Astrocyte (in vitro differentiated cells and primary cell): ENCODE data around the gene DDX31. TPM values are rescaled to one million over a fixed set of nuclear protein-coding genes. Genes with fewer than 3 reads are reported as not detected.

Source experiments
- DNase-seq: peaks from one replicate; pipeline ENCODE4 v3.0.0-alpha.2; 2010; ENCODE audit warnings: low read depth
- FAIRE-seq: peaks from 2 replicates; lab custom pipeline; 2011; peaks lifted over from hg19 to GRCh38; lab: Jason Lieb, UNC
- H2AFZ ChIP-seq: 2 replicates; pipeline ENCODE4 v1.6.0; 2012; ENCODE audit warnings: low read depth, low read length, inconsistent platforms
- H3K27ac ChIP-seq: 2 replicates; pipeline ENCODE4 v1.5.1; 2011; ENCODE audit warnings: low read depth, low read length, inconsistent platforms
- H3K27me3 ChIP-seq: 2 replicates; pipeline ENCODE4 v1.6.0; 2011; ENCODE audit warnings: low read length, inconsistent platforms; ENCODE audit not compliant: insufficient read depth
- H3K36me3 ChIP-seq: 2 replicates; pipeline ENCODE4 v1.5.1; 2011; ENCODE audit warnings: low read length, inconsistent platforms; ENCODE audit not compliant: insufficient read depth
- H3K4me1 ChIP-seq: 2 replicates; pipeline ENCODE4 v1.5.1; 2011; ENCODE audit warnings: low read length, inconsistent platforms; ENCODE audit not compliant: insufficient read depth
- H3K4me2 ChIP-seq: 2 replicates; pipeline ENCODE4 v1.6.0; 2012; ENCODE audit warnings: low read length, inconsistent platforms
- H3K4me3 ChIP-seq: 2 replicates; pipeline ENCODE4 v1.5.1; 2011; ENCODE audit warnings: low read depth, mild to moderate bottlenecking, low read length, inconsistent platforms; ENCODE audit not compliant: insufficient read depth
- H3K79me2 ChIP-seq: 2 replicates; pipeline ENCODE4 v1.6.0; 2012; ENCODE audit warnings: mild to moderate bottlenecking, low read length, inconsistent platforms; ENCODE audit not compliant: insufficient read depth
- H3K9ac ChIP-seq: 2 replicates; pipeline ENCODE4 v1.6.0; 2012; ENCODE audit warnings: mild to moderate bottlenecking, low read length, inconsistent platforms
- H3K9me3 ChIP-seq: 2 replicates; pipeline ENCODE4 v1.5.1; 2012; ENCODE audit warnings: low read depth, mild to moderate bottlenecking, low read length, inconsistent platforms; ENCODE audit not compliant: insufficient read depth
- H4K20me1 ChIP-seq: 2 replicates; pipeline ENCODE4 v1.6.0; 2012; ENCODE audit warnings: low read length, inconsistent platforms; ENCODE audit not compliant: insufficient read depth
- H3K27ac Mint-ChIP-seq: one replicate; pipeline ENCODE4 v1.8.0; 2021; ENCODE audit warnings: mild to moderate bottlenecking, mixed read lengths; ENCODE audit not compliant: unreplicated experiment
- H3K27me3 Mint-ChIP-seq: one replicate; pipeline ENCODE4 v1.8.0; 2021; ENCODE audit warnings: low read depth, mixed read lengths; ENCODE audit not compliant: unreplicated experiment
- H3K36me3 Mint-ChIP-seq: one replicate; pipeline ENCODE4 v1.8.0; 2021; ENCODE audit warnings: low read depth, mixed read lengths; ENCODE audit not compliant: unreplicated experiment
- H3K4me1 Mint-ChIP-seq: one replicate; pipeline ENCODE4 v1.8.0; 2021; ENCODE audit warnings: low read depth, mixed read lengths; ENCODE audit not compliant: unreplicated experiment
- H3K4me3 Mint-ChIP-seq: one replicate; pipeline ENCODE4 v1.8.0; 2021; ENCODE audit warnings: mild to moderate bottlenecking, moderate library complexity, mixed read lengths; ENCODE audit not compliant: unreplicated experiment
- H3K9me3 Mint-ChIP-seq: one replicate; pipeline ENCODE4 v1.8.0; 2021; ENCODE audit warnings: mild to moderate bottlenecking, mixed read lengths; ENCODE audit not compliant: unreplicated experiment
- EZH2 ChIP-seq: IDR thresholded peaks from 2 replicates; pipeline ENCODE4 v1.6.1; 2012; ENCODE audit warnings: mild to moderate bottlenecking, low read length, inconsistent platforms; ENCODE audit not compliant: insufficient read depth
- total RNA-seq: library from RNA; stranded (reverse); gene quantifications from 2 replicates; pipeline ENCODE4 v1.2.1, GENCODE V29; 2021
- TF ChIP-seq, protein P1 (sequence below): IDR thresholded peaks from 2 replicates; pipeline ENCODE4 v1.5.1; 2011; ENCODE audit warnings: low read depth, mild to moderate bottlenecking, inconsistent platforms, low read length, moderate library complexity; ENCODE audit not compliant: insufficient read depth

DDX31 gene
- total RNA-seq, 1 donor from 2014 or later = 20.5 TPM

DNA sequence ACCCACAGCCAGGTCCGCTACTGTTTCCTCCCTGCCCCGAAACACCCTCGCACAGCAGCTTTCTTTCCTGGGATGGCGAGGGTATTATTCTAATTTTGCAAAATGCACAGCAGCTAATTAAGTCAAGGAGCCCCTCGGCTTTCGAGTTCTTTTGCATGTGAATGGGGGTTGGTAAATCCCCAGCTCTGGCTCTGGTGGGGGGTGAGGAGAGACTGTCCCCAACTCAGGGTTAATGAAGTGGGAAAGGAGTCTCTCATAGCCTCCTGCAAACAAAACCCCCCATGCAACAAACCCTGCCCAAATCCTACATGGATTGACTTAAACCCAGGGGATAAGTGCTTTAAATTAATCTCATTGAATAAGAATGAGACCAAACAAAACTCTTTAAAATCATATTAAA lies 78.5 kb downstream of the DDX31 start:
- H3K36me3 ChIP-seq = peaks cover 3% of the 10 kb centered on the region
- H3K79me2 ChIP-seq = no peaks in the 10 kb centered on the region
- peaks cover 72% of the 10 kb centered on the region for H4K20me1 ChIP-seq
- H3K4me1 Mint-ChIP-seq = peaks cover 5% of the 10 kb centered on the region
- H3K9me3 Mint-ChIP-seq = peaks cover 2% of the 10 kb centered on the region
- no peak overlapping the region for H3K4me2 ChIP-seq
- H3K4me3 Mint-ChIP-seq = no peak overlapping the region
- no peak overlapping the region for H3K4me3 ChIP-seq
- peaks cover 60% of the 10 kb centered on the region for H3K27me3 ChIP-seq
- DNase-seq = no peak
- no peak overlapping the region for H3K27ac ChIP-seq
- no peak overlapping the region for H3K27ac Mint-ChIP-seq
- H3K9me3 ChIP-seq = peaks cover under 1% of the 10 kb centered on the region
- no peak overlapping the region for H2AFZ ChIP-seq
- H3K36me3 Mint-ChIP-seq = peaks cover 16% of the 10 kb centered on the region
- H3K4me1 ChIP-seq = no peaks in the 10 kb centered on the region
- peaks cover 48% of the 10 kb centered on the region for H3K27me3 Mint-ChIP-seq
- TF ChIP-seq, protein P1, sequence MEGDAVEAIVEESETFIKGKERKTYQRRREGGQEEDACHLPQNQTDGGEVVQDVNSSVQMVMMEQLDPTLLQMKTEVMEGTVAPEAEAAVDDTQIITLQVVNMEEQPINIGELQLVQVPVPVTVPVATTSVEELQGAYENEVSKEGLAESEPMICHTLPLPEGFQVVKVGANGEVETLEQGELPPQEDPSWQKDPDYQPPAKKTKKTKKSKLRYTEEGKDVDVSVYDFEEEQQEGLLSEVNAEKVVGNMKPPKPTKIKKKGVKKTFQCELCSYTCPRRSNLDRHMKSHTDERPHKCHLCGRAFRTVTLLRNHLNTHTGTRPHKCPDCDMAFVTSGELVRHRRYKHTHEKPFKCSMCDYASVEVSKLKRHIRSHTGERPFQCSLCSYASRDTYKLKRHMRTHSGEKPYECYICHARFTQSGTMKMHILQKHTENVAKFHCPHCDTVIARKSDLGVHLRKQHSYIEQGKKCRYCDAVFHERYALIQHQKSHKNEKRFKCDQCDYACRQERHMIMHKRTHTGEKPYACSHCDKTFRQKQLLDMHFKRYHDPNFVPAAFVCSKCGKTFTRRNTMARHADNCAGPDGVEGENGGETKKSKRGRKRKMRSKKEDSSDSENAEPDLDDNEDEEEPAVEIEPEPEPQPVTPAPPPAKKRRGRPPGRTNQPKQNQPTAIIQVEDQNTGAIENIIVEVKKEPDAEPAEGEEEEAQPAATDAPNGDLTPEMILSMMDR = no peak
- no peak for TF ChIP-seq EZH2
- FAIRE-seq = no peak
- H3K9ac ChIP-seq = no peak overlapping the region

DNA sequence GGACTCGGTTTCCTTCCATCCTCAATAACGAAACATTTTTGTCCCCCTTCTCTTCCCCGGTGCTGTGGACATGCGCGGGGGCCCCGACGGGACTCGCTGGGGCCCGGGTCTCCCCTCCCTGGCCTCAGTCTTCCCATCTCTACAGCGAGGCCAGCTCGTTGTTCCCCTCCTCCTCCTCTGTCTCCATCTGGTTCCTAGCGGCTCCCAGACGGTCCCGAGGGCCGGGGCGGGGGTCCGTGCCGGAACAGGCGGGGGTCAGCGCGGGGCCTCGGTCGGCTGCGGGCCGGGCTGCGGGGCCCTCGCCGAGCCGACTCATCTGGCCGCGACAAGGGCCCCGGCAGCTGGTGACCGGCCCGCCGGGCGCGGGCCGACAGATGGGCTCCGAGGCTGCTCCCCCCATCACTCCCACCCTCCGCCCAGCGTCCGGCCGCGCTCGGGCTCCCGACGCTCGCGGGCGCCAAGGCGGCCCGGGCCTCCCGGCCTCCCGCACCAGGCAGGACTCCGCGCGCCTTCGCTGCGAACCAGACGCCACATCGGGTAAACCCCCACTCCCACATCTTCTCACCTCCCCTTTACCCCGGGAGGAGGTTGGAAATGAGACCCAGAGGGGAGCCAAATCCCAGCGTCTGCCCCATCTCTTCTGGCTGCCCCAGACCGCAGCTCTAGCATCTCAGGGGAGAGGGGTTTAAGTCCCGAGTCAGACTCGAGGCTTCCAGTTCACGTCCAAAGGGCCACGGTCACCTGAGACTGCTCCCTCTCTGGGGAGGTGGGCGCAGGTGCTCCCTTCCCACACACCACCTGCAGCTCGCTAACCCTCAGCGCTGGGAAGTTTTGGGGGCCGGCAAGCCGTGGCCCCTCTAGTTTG lies 79.2 kb downstream of the DDX31 start:
- H3K36me3 Mint-ChIP-seq = peaks cover 15% of the 10 kb centered on the region
- peak; percentile 100 for TF ChIP-seq EZH2
- TF ChIP-seq, protein P1 = no peak
- no peak overlapping the region for H3K4me3 ChIP-seq
- peaks cover 73% of the 10 kb centered on the region for H4K20me1 ChIP-seq
- no peak overlapping the region for H3K27ac ChIP-seq
- H3K79me2 ChIP-seq = no peaks in the 10 kb centered on the region
- no peak overlapping the region for H3K4me3 Mint-ChIP-seq
- H3K4me1 Mint-ChIP-seq = peaks cover 11% of the 10 kb centered on the region
- H2AFZ ChIP-seq = no peak overlapping the region
- no peak overlapping the region for H3K9ac ChIP-seq
- H3K27me3 ChIP-seq = peaks cover 67% of the 10 kb centered on the region
- FAIRE-seq (no peak), DNase-seq (no peak)
- peaks cover 3% of the 10 kb centered on the region for H3K36me3 ChIP-seq
- no peaks in the 10 kb centered on the region for H3K4me1 ChIP-seq
- H3K4me2 ChIP-seq = peak overlapping the region; percentile 39
- peaks cover 6% of the 10 kb centered on the region for H3K9me3 Mint-ChIP-seq
- peaks cover 53% of the 10 kb centered on the region for H3K27me3 Mint-ChIP-seq
- H3K9me3 ChIP-seq = peaks cover 6% of the 10 kb centered on the region
- no peak overlapping the region for H3K27ac Mint-ChIP-seq

DNA sequence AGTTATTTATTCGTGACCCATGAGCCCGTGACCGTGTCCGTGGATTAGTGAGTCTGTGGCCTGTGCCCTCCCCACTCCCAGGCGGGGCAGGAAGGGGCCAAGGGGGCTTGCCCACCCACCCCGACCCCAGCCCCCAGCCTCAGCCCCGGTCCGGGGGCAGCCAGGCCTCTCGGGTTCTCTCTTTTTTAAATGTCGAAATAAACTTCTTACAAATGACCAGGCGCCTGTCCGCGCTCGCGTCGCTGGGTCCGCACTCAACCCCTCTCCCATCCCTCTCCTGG lies 79.8 kb downstream of the DDX31 start:
- Mint-ChIP-seq H3K27ac (no peak overlapping the region), H3K9me3 (peaks cover 6% of the 10 kb centered on the region), H3K4me1 (peaks cover 13% of the 10 kb centered on the region), H3K4me3 (no peak overlapping the region), H3K27me3 (peaks cover 56% of the 10 kb centered on the region), H3K36me3 (peaks cover 14% of the 10 kb centered on the region)
- Histone ChIP-seq H2AFZ (no peak overlapping the region), H3K79me2 (no peaks in the 10 kb centered on the region), H3K27me3 (peaks cover 72% of the 10 kb centered on the region), H3K9me3 (peaks cover 6% of the 10 kb centered on the region), H4K20me1 (peaks cover 70% of the 10 kb centered on the region), H3K36me3 (peaks cover 3% of the 10 kb centered on the region), H3K4me3 (no peak overlapping the region), H3K27ac (no peak overlapping the region), H3K4me1 (peaks cover 5% of the 10 kb centered on the region), H3K9ac (no peak overlapping the region), H3K4me2 (peak overlapping the region; percentile 39)
- FAIRE-seq = no peak
- no peak for DNase-seq
- TF ChIP-seq, protein P1 = no peak
- no peak for TF ChIP-seq EZH2
